ENCODE results near the gene HLA-C.

DNA sequence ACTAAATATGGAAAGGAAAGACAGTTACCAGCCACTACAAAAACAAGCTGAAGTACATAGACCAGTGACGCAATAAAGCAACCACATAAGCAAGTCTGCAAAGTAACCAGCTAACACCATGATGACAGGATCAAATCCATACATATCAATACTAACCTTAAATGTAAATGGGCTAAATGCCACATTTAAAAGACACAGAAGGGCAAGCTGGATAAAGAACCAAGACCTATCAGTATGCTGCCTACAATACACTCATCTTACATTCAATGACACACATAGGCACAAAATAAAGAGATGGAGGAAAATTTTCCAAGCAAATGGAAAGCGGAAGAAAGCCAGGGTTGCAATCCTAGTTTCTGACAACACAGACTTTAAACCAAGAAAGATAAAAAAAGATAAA, 24.1 kb downstream of the HLA-C start:
- TF ChIP-seq, protein P1, sequence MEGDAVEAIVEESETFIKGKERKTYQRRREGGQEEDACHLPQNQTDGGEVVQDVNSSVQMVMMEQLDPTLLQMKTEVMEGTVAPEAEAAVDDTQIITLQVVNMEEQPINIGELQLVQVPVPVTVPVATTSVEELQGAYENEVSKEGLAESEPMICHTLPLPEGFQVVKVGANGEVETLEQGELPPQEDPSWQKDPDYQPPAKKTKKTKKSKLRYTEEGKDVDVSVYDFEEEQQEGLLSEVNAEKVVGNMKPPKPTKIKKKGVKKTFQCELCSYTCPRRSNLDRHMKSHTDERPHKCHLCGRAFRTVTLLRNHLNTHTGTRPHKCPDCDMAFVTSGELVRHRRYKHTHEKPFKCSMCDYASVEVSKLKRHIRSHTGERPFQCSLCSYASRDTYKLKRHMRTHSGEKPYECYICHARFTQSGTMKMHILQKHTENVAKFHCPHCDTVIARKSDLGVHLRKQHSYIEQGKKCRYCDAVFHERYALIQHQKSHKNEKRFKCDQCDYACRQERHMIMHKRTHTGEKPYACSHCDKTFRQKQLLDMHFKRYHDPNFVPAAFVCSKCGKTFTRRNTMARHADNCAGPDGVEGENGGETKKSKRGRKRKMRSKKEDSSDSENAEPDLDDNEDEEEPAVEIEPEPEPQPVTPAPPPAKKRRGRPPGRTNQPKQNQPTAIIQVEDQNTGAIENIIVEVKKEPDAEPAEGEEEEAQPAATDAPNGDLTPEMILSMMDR (IDR thresholded peaks at IDR 0.05): no peak
- TF ChIP-seq EP300 (IDR thresholded peaks at IDR 0.05): no peak
- no peak for TF ChIP-seq POLR2A (IDR thresholded peaks at IDR 0.05)

Measured in sigmoid colon (tissue), 4 donors.